GM12891 (cell line): ENCODE data around the gene HK3.

Source experiments
- DNase-seq: peaks from one replicate; pipeline ENCODE4 v3.0.0; 2011; ENCODE audit warnings: low spot score; ENCODE audit not compliant: insufficient read length
- FAIRE-seq: peaks from 2 replicates; lab custom pipeline; 2011; peaks lifted over from hg19 to GRCh38; lab: Jason Lieb, UNC
- PAX5 ChIP-seq: IDR thresholded peaks from 2 replicates; pipeline ENCODE4 v1.6.1; 2011; ENCODE audit warnings: low read length, moderate library complexity, mild to moderate bottlenecking; ENCODE audit not compliant: insufficient read depth, severe bottlenecking
- POLR2A ChIP-seq: IDR thresholded peaks from 2 replicates; pipeline ENCODE4 v1.6.1; 2011; ENCODE audit warnings: low read depth, low read length, control low read depth
- POLR2AphosphoS5 ChIP-seq: IDR thresholded peaks from 2 replicates; pipeline ENCODE4 v1.6.1; 2011; ENCODE audit warnings: low read depth, low read length, control low read depth
- POU2F2 ChIP-seq: IDR thresholded peaks from 2 replicates; pipeline ENCODE4 v1.6.1; 2011; ENCODE audit warnings: low read depth, mild to moderate bottlenecking, control low read depth, low read length, moderate library complexity
- SPI1 ChIP-seq: IDR thresholded peaks from 2 replicates; pipeline ENCODE4 v1.6.1; 2011; ENCODE audit warnings: low read depth, low read length, control low read depth
- TAF1 ChIP-seq: IDR thresholded peaks from 2 replicates; pipeline ENCODE4 v1.6.1; 2011; ENCODE audit warnings: low read depth, low read length, control low read depth

Gene HK3

GRCh38 chr5:176870110-176870591 is 29.0 kb downstream of the HK3 start:
- no peak for TF ChIP-seq TAF1
- no peak for TF ChIP-seq POU2F2
- TF ChIP-seq PAX5, result no peak
- TF ChIP-seq POLR2A, result no peak
- no peak for TF ChIP-seq SPI1
- TF ChIP-seq POLR2AphosphoS5, result no peak
- FAIRE-seq, result no peak
- no peak for DNase-seq

GRCh38 chr5:176869501-176870109 is 29.5 kb downstream of the HK3 start:
- DNase-seq (no peak), FAIRE-seq (no peak)
- TF ChIP-seq POU2F2 (no peak), SPI1 (no peak), TAF1 (no peak), PAX5 (no peak), POLR2AphosphoS5 (no peak), POLR2A (no peak)

- FAIRE-seq (no peak), DNase-seq (no peak)
- no peak for TF ChIP-seq SPI1
- no peak for TF ChIP-seq PAX5
- TF ChIP-seq TAF1, result no peak
- TF ChIP-seq POLR2AphosphoS5, result no peak
- no peak for TF ChIP-seq POLR2A
- no peak for TF ChIP-seq POU2F2
Measured at GRCh38 chr5:176868731-176869130, 30.4 kb downstream of the HK3 start.

GRCh38 chr5:176868126-176868525 is 31.0 kb downstream of the HK3 start:
- TF ChIP-seq POLR2AphosphoS5 (no peak), POLR2A (no peak)
- FAIRE-seq (no peak), DNase-seq (no peak)

- DNase-seq, result no peak
- TF ChIP-seq PAX5, result no peak
- TF ChIP-seq SPI1, result no peak
- no peak for TF ChIP-seq TAF1
- no peak for TF ChIP-seq POU2F2
- no peak for TF ChIP-seq POLR2A
- no peak for TF ChIP-seq POLR2AphosphoS5
- FAIRE-seq, result no peak
Measured at GRCh38 chr5:176866707-176867310, 32.3 kb downstream of the HK3 start.

- DNase-seq (no peak), FAIRE-seq (no peak)
- TF ChIP-seq POLR2AphosphoS5, result no peak
- no peak for TF ChIP-seq SPI1
- TF ChIP-seq PAX5, result no peak
- no peak for TF ChIP-seq POU2F2
- TF ChIP-seq POLR2A, result no peak
- TF ChIP-seq TAF1, result no peak
Measured at GRCh38 chr5:176865964-176866363, 33.2 kb downstream of the HK3 start.

- FAIRE-seq, result no peak
- TF ChIP-seq TAF1, result no peak
- no peak for TF ChIP-seq POLR2A
- TF ChIP-seq POLR2AphosphoS5, result no peak
- TF ChIP-seq PAX5, result no peak
- no peak for TF ChIP-seq POU2F2
- DNase-seq, result no peak
Measured at GRCh38 chr5:176864755-176865154, 34.4 kb downstream of the HK3 start.

- TF ChIP-seq POLR2AphosphoS5 (no peak), PAX5 (no peak), SPI1 (no peak), POU2F2 (no peak), POLR2A (no peak), TAF1 (no peak)
- DNase-seq (no peak), FAIRE-seq (no peak)
Measured at GRCh38 chr5:176863765-176864098, 35.4 kb downstream of the HK3 start.

GRCh38 chr5:176863041-176863764 is 35.9 kb downstream of the HK3 start:
- no peak for FAIRE-seq
- TF ChIP-seq TAF1 (no peak), POLR2AphosphoS5 (no peak), PAX5 (no peak), SPI1 (no peak), POLR2A (no peak), POU2F2 (no peak)
- DNase-seq, result no peak
